ENCODE results near the gene PLPP6.
"Not testable (repeated sequence)": the region's sequence is repeated elsewhere in the genome, so short reads cannot be mapped to it uniquely, and the experiment has no call there.

The PLPP6 gene

DNA sequence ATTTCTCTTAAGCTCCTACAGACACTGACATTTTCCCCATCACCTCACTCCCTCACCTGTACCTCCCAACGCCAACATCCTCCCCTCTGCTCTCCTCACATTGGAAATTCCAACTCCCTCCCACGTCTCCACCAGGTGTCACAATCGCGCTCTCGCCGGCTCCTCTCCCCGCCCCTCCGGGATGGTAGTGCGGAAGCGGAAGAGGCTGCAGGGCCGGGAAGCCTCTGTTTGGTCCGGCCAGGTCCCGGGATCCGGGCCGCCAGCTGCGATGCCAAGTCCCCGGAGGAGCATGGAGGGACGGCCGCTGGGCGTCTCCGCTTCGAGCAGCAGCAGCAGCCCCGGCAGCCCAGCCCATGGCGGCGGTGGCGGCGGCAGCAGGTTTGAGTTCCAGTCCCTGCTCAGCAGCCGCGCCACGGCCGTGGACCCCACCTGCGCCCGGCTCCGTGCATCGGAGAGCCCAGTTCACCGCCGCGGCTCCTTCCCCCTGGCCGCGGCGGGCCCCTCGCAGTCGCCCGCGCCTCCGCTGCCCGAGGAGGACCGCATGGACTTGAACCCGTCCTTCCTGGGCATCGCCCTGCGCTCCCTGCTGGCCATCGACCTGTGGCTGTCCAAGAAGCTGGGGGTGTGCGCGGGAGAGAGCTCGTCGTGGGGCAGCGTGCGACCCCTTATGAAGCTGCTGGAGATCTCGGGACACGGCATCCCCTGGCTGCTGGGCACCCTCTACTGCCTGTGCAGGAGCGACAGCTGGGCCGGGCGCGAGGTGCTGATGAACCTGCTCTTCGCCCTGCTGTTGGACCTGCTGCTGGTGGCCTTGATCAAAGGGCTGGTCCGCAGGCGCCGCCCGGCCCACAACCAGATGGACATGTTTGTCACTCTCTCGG, at the start of gene PLPP6:
Gene PLPP6, plus strand, starts transcription at position 187 of the 881 bp plus-strand sequence. Its CDS starts 82 bp downstream, at position 269.
- peak; percentile 80 for DNase-seq

DNA sequence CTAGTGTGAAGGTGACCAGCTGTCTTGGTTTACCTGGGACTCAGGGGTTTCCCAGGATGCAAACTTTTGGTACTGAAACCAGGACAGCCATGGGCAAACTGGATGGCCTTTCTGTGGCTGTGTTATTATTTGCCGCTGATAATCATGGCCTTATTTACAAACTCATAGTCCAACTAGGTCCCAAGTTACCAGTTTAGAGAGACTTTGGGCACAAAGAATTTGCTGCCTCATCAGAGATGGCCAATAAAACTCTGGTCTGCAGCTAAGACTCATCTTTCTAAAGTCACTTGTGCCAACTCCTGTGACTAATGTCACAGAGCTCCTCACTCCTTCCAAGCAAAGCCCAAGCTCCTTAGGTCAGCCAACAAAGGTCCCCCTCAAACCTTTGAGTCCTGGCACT, 47.5 kb upstream of the PLPP6 start:
- DNase-seq: no peak

- DNase-seq: no peak
Observed at GRCh38 chr9:4615251-4615650, 46.8 kb upstream of the PLPP6 start.

- no peak for DNase-seq
Observed at GRCh38 chr9:4615778-4616177, 46.3 kb upstream of the PLPP6 start.

GRCh38 chr9:4617752-4618151, 44.3 kb upstream of the PLPP6 start:
- no peak for DNase-seq

DNA sequence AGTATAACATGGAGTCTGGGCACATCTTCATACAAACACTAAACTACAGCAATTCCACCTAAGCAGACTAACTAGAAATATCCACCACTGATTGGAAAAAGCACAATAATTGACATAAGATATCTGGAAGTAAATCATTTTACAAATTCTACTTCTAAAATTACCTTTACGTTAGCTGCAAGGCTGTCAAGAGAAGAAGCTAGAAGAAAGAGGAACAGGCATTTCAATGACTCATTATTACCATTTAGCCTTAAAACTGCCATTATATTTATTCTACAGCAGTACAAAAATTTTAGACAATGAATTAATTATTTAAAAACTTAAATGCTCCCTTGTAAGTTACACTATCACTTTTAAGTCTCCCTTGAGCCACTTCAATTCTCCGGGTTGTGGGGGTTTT, 43.4 kb upstream of the PLPP6 start:
- no peak for DNase-seq

- DNase-seq: no peak
Observed at GRCh38 chr9:4620057-4620765, 41.9 kb upstream of the PLPP6 start.

GRCh38 chr9:4620881-4621555, 41.1 kb upstream of the PLPP6 start:
- no peak for DNase-seq

GRCh38 chr9:4622016-4622415, 40.1 kb upstream of the PLPP6 start:
- no peak for DNase-seq

DNA sequence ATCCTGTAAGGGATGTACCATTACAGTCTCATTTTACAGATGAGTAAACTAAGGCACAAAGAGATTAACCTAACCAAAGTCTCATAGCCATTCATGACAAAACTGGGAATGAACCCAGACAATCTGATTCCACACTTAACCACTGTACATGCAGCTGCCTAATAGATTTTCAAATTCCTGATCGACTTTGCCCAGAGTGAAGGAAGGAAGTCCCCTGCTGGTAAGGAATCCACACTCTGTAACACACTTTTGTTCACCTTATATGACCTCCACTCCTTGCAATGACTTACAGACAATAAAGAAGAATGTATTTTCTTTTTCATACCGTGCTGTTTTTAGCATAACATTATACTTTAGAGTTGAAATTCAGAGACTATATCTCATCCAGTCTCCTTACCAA, 31.3 kb upstream of the PLPP6 start:
- DNase-seq: no peak

DNA sequence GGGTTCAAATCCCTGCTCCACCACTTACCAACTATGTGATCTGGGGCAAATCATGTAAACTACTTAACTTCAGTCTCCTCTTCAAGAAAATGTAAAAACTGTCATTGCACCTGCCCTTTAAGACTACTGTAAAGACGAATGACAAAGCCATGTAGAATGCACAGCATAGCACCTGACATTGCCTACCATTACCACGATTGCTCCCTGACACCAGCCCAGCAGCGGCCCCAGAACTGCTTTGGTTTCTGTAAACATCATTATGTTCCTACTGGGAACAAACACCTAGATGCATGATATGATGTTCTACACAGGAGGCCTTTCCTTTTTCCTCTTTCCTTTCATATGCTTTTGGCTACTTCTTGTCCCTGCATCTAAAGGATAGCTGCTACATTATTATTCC, 23.1 kb upstream of the PLPP6 start:
- no peak for DNase-seq

DNA sequence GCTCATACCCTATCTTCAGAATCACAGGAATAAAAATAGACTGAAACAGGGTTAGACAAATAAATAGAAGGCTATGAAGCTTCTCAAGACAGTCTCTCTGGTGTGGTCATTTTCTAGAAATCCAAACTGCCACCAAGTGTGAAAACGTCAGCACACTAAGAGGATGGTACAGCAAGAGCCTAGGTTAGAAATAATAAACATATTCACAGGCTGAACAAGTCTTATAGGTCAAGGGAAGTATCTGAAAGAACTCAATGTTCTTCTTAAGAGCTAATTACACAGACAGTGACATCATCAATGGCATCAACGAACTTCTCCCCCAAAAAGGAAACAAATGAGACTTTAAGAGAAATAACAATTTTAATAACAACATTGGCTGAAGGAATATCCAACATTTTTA, 22.7 kb upstream of the PLPP6 start:
- DNase-seq: no peak

GRCh38 chr9:4640027-4640426, 22.1 kb upstream of the PLPP6 start:
- DNase-seq: no peak

GRCh38 chr9:4642351-4642750, 19.7 kb upstream of the PLPP6 start:
- no peak for DNase-seq

- DNase-seq: no peak
Observed at GRCh38 chr9:4654084-4654483, 8.0 kb upstream of the PLPP6 start.

DNA sequence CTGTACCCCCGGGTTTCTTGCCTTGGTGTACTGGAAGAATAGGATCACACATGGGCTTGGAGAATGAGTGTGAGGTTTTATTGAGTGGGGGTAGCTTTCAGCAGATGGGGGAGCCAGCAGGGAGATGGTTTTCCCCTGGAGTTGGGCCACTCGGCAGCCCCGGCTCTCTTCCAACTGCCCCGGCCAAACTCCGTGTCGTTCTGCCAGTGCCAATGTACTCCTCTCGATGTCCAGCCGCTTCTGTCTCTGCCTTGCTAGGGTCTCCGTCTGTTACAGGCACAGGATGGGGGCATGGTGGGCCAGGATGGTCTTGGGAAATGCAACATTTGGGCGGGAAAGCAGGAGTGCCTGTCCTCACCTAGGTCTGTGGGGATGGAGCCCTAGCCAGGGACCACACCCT, 7.6 kb upstream of the PLPP6 start:
- DNase-seq: no peak

DNA sequence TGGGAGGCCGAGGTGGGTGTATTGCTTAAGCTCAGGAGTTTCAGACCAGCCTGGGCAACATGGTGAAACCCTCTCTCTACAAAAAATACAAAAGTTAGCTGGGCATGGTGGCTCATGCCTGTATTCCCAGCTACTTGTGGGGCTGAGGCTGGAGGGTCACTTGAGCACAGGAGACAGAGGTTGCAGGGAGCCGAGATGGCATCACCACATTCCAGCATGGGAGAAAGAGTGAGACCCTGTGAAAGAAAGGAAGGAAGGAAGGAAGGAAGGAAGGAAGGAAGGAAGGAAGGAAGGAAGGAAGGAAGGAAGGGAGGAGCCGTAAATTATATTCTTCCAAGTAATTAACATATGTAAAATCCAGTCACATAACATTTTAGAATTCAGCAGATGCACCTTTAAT, 5.9 kb upstream of the PLPP6 start:
- DNase-seq: not testable (repeated sequence)

DNA sequence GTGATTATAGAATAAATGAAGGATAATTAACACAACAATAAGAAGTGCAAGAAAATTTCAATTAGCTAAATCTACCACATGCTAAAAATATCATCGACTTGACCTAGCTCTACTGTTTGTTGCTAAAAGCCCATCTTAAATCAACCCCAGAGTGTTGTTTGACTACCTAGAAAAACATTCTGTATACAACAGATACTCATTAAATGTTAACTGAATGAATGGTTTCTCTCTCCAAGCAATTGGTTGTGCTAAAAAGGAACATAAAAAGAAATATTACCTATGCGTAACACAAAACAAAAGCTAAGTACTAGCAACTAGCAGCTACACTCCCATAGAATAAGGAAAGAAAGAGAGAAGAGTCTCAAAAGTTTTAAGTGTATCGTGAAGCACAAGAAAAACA, 5.5 kb upstream of the PLPP6 start:
- DNase-seq: no peak

GRCh38 chr9:4657426-4658159, 4.5 kb upstream of the PLPP6 start:
- no peak for DNase-seq

GRCh38 chr9:4660665-4661064, 1.4 kb upstream of the PLPP6 start:
- DNase-seq: not testable (repeated sequence)

- no peak for DNase-seq
Observed at GRCh38 chr9:4661165-4661564, 929 bp upstream of the PLPP6 start.

GRCh38 chr9:4661611-4662010, 483 bp upstream of the PLPP6 start:
- no peak for DNase-seq

Measured in DMS153 (cell line).